ENCODE data around the gene PKP4.

Gene PKP4

DNA sequence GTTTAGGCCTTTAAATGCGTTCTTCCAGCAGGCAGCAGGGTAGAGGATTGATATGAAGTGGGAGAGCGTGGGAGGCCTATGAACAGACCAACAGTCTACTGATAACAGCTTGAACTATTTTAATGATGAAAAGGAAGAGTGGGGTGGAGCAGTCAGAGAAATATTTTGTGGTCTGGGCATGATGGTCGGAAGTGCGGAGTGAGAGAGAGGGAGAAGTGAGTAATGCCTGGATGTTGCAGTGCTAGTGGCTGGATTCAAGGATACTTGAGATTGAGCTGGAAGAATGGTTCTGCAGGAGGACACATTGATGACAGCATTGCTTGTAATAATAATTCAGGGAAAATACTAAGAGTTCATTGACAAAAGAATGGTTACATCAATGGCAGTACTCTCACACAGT, 187.4 kb downstream of the PKP4 start:
- no peak for DNase-seq (ENCODE audit: low read depth in 3 of 3, low spot score in 1 of 3)

- no peak for DNase-seq (ENCODE audit: low read depth in 3 of 3, low spot score in 1 of 3)
These were observed 188.5 kb downstream of the PKP4 start for GRCh38 chr2:158645299-158645698.

DNA sequence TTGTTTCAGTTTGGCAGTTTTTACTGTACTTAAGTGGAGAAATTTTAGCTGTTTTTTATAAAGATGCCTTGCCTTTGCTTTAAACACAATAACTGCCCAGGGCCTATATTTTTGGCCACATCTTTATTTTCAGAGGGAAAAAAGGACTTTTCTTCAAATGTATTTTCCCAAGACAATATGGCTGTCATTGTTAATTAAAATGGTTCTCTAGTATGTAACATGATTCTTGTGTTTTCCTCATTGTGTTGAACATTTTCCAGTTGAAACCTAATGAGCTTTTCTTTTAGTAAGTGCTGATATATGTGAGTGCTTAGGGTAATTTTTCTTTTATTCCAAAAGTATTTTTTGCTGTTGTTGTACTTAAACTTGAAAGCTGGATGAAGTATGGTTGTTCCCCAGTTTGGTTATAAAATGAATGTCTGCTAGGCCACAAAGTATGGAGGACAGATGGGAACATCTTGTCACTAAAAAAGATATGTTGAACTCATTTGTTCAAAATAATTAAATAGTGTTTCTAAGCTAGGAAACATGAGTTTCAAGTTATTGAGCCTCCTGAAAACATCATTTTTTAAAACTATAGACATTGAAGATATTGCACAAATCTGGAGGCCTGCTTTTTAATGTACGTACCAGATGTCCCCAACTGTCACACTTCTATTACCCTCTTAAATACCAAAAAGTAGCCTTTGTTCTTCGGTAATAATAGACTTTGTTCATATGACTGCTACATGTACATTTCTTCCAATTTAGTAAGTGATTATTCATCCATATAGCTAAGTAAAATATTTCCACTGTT, 190.9 kb downstream of the PKP4 start:
- no peak for DNase-seq (ENCODE audit: low read depth in 3 of 3, low spot score in 1 of 3)

DNA sequence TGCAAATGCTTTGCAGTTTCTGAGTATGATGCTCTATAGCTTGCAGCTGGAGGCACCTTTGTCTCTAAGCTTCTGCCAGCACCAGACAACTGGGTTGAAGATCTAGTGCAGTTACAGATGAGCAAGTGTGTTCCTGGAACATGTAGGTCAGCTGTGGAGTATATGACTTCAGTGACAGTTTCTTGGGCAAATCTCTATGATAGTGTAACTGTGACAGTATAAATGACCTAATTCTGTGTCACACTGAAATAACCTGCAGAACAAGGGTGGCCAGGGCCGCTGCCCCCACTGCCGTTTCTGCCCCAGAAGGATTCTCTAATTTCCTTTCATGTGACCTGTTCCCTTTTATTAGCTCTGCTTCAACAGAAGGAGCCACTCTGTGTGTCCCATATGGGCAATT, 193.1 kb downstream of the PKP4 start:
- DNase-seq (ENCODE audit: low read depth in 3 of 3, low spot score in 1 of 3), result no peak

DNA sequence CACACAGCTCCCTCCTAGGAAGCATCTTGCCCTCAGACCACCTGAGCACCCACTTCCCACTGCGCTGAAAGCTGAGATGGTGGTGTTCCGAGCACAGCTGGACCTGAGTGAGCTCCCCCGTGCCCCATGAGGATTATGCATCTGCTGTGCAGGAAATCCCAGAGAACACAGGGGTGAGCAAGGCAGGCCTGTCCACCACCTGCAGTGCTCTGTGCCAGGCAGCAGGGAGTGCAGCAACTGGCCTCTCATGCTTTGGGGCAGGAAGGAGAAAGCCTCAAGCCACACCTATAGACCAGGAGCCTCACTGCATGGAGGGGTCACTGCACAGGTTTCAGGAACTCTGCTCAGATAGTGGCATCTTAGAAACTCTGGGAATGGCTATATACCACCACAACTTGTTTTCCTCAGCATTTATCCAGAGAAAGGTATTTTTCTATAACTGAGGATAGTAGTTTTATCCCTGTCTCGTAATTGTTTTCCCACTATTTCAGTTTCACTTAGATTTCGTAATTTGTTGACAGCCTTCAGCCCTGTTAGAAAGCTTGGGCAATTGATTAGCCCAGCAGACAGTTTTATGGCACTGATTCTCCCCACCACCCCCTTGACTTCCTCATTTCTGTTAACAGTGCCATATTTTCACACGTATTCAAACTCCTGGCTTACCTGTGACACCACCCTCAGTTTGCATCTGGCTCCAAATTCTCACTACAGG, 194.1 kb downstream of the PKP4 start:
- DNase-seq (ENCODE audit: low read depth in 3 of 3, low spot score in 1 of 3), result no peak

DNA sequence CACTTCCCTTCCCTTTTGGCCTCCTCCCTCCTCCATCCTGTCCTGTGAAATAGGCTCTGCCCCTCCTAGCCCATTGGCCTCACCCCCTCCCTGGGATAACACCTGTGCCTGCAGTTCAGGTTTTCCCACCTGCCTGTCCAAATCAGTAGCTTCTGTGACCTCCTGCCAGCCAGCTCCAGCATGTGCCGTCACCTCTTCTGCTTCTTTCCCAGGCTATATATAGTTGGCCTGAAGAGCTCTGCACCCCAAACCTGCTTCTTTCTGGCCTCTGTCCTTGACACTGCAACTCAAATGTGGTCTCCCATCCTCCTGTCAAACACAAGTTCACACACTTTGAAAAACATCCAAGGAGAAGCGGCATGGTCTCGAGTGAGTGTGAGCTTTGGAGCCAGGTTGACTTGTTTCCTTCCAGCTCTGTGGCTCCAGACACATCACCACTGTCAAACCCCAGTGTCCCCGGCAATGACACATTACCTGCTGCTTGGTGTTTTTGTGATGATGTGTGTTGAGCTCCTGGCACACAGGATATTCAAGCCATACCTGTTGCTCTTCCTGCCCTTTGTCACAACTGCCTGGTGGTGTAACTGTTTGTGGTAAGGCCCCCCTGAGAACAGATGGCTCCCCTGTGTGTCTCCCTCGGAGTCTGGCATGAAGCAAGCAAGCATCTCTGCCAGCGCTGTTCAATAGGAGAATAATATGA, 194.8 kb downstream of the PKP4 start:
- no peak for DNase-seq (ENCODE audit: low read depth in 3 of 3, low spot score in 1 of 3)

GRCh38 chr2:158655628-158656027, 198.9 kb downstream of the PKP4 start:
- DNase-seq (ENCODE audit: low read depth in 3 of 3, low spot score in 1 of 3), result no peak

GRCh38 chr2:158656492-158657229, 199.9 kb downstream of the PKP4 start:
- DNase-seq (ENCODE audit: low read depth in 3 of 3, low spot score in 1 of 3), result no peak

DNA sequence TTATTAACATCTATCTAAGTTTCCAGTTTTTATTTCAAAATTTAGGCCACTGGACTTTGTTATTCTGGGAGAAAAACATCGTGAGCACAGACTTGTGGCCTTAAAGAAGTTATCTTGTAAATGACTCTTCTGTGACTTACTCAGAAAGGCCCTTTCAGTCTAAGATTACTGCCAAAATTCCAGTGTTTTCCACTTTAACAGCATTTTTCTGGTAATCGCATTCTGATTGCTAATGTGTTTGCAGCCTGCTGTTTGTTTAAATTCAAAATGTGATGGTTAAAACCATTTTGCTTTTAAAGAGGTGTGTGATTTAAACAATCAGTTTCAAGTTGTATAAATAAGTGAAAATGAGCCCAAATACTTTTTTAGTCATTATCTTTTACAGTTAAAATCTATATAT, 201.6 kb downstream of the PKP4 start:
- DNase-seq (ENCODE audit: low read depth in 3 of 3, low spot score in 1 of 3), result no peak

GRCh38 chr2:158659483-158659882, 202.7 kb downstream of the PKP4 start:
- no peak for DNase-seq (ENCODE audit: low read depth in 3 of 3, low spot score in 1 of 3)

DNA sequence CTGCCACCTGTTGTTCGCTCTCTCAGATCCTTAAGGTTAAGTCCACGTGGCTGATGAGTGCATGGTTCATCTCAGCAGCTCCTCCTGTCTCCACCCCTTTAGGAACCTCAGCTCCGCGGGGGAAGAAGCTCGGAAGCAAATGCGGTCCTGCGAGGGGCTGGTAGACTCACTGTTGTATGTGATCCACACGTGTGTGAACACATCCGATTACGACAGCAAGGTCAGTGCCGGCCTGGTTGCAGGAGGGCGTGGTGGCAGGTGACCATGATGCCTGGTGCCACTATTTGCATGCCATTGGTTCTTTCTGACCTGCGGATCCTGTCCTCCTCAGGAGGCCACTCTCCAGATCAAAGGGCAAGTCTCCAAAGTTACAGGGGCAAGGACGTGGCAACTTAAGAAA, 204.5 kb downstream of the PKP4 start:
- DNase-seq (ENCODE audit: low read depth in 3 of 3, low spot score in 1 of 3), result no peak

DNA sequence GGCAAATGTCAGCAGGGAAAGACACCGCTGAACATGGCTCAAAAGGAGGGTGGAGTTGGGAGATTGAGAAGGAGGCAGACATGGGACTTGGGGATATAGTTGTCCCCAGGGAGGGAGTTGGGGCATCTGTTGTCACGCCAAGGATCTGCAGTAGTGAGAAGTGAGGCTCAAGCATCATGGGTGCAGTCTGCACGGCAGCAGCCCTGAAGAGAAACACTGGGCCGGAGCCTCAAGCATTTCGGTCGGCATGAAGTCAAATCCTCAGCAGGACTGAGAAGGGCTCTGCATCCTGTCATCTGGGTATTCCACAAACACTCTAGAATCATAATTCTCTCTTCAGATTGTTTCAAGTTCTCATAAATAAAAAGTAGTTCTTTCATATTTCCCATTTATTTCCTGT, 205.7 kb downstream of the PKP4 start:
- DNase-seq (ENCODE audit: low read depth in 3 of 3, low spot score in 1 of 3), result no peak

GRCh38 chr2:158663796-158664195, 207.0 kb downstream of the PKP4 start:
- no peak for DNase-seq (ENCODE audit: low read depth in 3 of 3, low spot score in 1 of 3)

DNA sequence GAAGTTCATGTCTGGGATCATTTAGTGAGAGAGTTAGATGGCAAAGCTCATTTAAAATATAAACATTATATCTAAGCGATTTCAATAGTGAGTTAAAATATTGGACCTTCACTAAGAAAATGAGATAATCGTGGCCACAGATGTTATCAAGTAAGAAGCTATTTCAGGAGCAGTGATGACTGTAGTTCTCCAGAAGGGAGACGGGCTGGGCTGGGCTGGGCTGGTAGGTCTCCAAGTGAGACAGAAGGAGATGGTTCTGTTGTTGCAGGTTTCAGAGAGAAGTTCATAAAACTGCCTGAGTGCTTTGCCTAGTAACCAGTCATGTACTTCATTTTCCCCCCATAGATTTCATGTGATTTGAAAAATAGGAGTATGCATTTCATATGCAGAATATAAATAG, 208.2 kb downstream of the PKP4 start:
- no peak for DNase-seq (ENCODE audit: low read depth in 3 of 3, low spot score in 1 of 3)

DNA sequence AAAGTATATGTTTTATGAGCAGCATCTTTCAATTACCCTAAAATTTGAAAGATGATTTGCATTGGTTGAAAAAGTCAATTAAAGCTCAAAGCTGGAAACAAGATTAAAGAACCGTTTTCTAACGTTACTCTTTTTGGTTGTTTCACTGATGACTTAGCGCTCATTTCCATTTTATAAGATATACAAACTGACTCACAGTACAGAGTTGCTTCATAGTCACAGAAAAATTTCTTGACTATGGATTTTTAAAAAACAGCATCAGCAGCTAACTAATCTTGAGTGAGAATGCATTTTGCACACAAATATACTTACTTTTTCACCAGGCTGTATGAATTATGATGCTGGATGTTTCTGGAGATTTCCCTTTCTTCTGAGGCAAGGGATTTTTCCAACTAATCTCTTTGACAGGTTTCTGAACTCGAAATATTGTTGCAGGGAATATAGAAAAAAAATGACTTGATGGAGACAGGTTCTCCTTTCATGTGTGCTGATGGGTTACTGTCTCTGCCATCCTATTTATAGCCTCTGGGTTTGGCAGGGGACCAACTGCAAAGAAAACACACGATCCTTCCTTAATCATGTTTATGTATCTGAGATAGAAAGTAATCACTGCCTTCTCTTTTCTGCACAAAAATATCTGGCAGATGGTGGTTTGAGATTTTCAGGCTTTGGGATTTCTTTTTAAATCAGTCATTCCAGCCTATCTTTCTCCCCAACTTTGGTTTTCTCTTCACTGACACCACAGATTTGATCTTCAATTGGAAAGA, 209.0 kb downstream of the PKP4 start:
- DNase-seq (ENCODE audit: low read depth in 3 of 3, low spot score in 1 of 3), result no peak

DNA sequence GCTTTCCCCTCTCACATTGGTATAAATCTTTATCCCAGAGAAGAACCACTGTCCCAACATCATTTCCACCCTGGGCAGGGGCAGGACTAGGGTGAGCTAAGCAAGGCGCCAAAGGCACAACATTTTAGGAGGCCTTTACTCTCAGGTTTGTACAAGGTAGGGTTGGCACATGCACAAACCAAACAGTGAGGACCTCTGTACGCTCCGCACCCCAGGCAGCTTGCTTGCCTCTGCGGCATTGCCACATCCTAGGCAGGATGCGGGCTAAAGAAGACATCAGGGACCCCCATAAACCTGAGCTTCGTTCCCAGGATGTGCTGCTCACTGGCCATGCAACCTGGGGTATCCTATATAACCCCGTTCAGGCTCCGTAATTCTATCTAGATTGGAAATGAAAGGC, 210.2 kb downstream of the PKP4 start:
- DNase-seq (ENCODE audit: low read depth in 3 of 3, low spot score in 1 of 3), result no peak

- no peak for DNase-seq (ENCODE audit: low read depth in 3 of 3, low spot score in 1 of 3)
These were observed 210.8 kb downstream of the PKP4 start for GRCh38 chr2:158667586-158667985.

GRCh38 chr2:158668001-158668765, 211.4 kb downstream of the PKP4 start:
- no peak for DNase-seq (ENCODE audit: low read depth in 3 of 3, low spot score in 1 of 3)

- no peak for DNase-seq (ENCODE audit: low read depth in 3 of 3, low spot score in 1 of 3)
These were observed 213.5 kb downstream of the PKP4 start for GRCh38 chr2:158670292-158670691.

All from stimulated activated CD4-positive, alpha-beta T cell treated with anti-CD3 and anti-CD28 coated beads, TNF-alpha, amount 100 ng/mL, for 1 hour (primary cell).